SU-DHL-6 (cell line): ENCODE measurements around the gene MPLKIP.

Source experiments
- EZH2phosphoT487 ChIP-seq: fragments of 200-600 bp; sonication (generic), shearing (Covaris generic); conservative IDR thresholded peaks from 2 replicates; pipeline ENCODE4 v1.6.1; 2018; ENCODE audit warnings: mild to moderate bottlenecking, antibody characterized with exemption, low read length, moderate library complexity, mixed read lengths
- TF ChIP-seq, protein P1 (sequence below): fragments of 200-600 bp; sonication (generic); IDR thresholded peaks from one replicate; pipeline ENCODE4 v1.5.1; 2017; ENCODE audit warnings: antibody characterized with exemption, mild to moderate bottlenecking, low read length, moderate library complexity; ENCODE audit not compliant: insufficient read depth, poor library complexity, severe bottlenecking

DNA sequence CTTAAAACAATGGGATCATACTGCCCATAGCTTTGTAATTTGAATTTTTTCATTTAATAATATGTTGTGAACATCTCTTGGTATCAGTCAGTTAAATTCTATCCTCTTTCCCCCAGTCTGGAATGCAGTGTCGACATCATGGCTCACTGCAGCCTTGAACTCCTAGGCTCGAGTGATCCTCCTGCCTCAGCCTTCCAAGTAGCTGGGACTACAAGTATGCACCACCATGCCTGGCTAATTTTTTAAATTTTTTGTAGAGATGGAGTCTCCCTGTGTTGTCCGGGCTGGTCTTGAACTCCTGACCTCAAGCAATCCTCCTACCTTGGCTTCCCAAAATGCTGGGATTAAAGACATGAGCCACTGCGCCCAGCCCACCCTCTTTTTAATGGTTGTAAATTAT, 34.6 kb downstream of the MPLKIP start:
- TF ChIP-seq, protein P1, sequence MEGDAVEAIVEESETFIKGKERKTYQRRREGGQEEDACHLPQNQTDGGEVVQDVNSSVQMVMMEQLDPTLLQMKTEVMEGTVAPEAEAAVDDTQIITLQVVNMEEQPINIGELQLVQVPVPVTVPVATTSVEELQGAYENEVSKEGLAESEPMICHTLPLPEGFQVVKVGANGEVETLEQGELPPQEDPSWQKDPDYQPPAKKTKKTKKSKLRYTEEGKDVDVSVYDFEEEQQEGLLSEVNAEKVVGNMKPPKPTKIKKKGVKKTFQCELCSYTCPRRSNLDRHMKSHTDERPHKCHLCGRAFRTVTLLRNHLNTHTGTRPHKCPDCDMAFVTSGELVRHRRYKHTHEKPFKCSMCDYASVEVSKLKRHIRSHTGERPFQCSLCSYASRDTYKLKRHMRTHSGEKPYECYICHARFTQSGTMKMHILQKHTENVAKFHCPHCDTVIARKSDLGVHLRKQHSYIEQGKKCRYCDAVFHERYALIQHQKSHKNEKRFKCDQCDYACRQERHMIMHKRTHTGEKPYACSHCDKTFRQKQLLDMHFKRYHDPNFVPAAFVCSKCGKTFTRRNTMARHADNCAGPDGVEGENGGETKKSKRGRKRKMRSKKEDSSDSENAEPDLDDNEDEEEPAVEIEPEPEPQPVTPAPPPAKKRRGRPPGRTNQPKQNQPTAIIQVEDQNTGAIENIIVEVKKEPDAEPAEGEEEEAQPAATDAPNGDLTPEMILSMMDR, result no peak
- TF ChIP-seq EZH2phosphoT487, result no peak
